Stimulated activated naive CD8-positive, alpha-beta T cell treated with anti-CD3 and anti-CD28 coated beads, Interleukin-15, Interleukin-2, amounts not matched to agents 100 U/mL and 50 U/mL, for 24 hours (primary cell): ENCODE measurements around the gene PRLH.

Experiments used
- ATAC-seq: fragments of 150-1000 bp; cut with Tn5 transposase; one replicate; pipeline ENCODE4 v1.10.0; 2021
- DNase-seq: peaks from one replicate; pipeline ENCODE4 v3.0.0; 2021

PRLH gene

GRCh38 chr2:237566401-237567235, at the start of gene PRLH:
Gene PRLH (plus strand): TSS chr2:237566574. CDS start chr2:237566574, 0 bp downstream.
- DNase-seq (no peak), ATAC-seq (no peak)

GRCh38 chr2:237517163-237517562, 49.2 kb upstream of the PRLH start:
- no peak for ATAC-seq
- DNase-seq: no peak

- DNase-seq: no peak
- ATAC-seq: no peak
Observed at GRCh38 chr2:237517990-237518389, 48.4 kb upstream of the PRLH start.

- DNase-seq: no peak
- no peak for ATAC-seq
Observed at GRCh38 chr2:237519506-237520245, 46.7 kb upstream of the PRLH start.

- DNase-seq: no peak
- no peak for ATAC-seq
Observed at GRCh38 chr2:237520290-237520689, 46.1 kb upstream of the PRLH start.

- DNase-seq (no peak), ATAC-seq (no peak)
Observed at GRCh38 chr2:237524631-237525030, 41.7 kb upstream of the PRLH start.

GRCh38 chr2:237525559-237526157, 40.7 kb upstream of the PRLH start:
- no peak for ATAC-seq
- no peak for DNase-seq

GRCh38 chr2:237527233-237527632, 39.1 kb upstream of the PRLH start:
- DNase-seq: no peak
- no peak for ATAC-seq

GRCh38 chr2:237527766-237528165, 38.6 kb upstream of the PRLH start:
- no peak for ATAC-seq

GRCh38 chr2:237529452-237530402, 36.6 kb upstream of the PRLH start:
- no peak for ATAC-seq
- DNase-seq: no peak

More at GRCh38 chr2:237527766-237528165, 38.6 kb upstream of the PRLH start:
- DNase-seq: no peak

- DNase-seq: no peak
- no peak for ATAC-seq
Observed at GRCh38 chr2:237530472-237531433, 35.6 kb upstream of the PRLH start.

GRCh38 chr2:237532160-237532559, 34.2 kb upstream of the PRLH start:
- DNase-seq (no peak), ATAC-seq (no peak)

- no peak for DNase-seq
- ATAC-seq: no peak
Observed at GRCh38 chr2:237533668-237534161, 32.7 kb upstream of the PRLH start.

GRCh38 chr2:237534380-237534779, 32.0 kb upstream of the PRLH start:
- no peak for ATAC-seq
- DNase-seq: no peak

GRCh38 chr2:237535385-237536082, 30.8 kb upstream of the PRLH start:
- ATAC-seq: no peak
- DNase-seq: no peak

- ATAC-seq (no peak), DNase-seq (no peak)
Observed at GRCh38 chr2:237536083-237536415, 30.3 kb upstream of the PRLH start.

- DNase-seq (no peak), ATAC-seq (no peak)
Observed at GRCh38 chr2:237536617-237537016, 29.8 kb upstream of the PRLH start.

GRCh38 chr2:237538001-237538720, 28.2 kb upstream of the PRLH start:
- DNase-seq (no peak), ATAC-seq (no peak)

GRCh38 chr2:237538901-237539300, 27.5 kb upstream of the PRLH start:
- ATAC-seq (no peak), DNase-seq (no peak)
